GM12878 (cell line): Measurements from ENCODE around the gene ABR.

Experiments used
- BACH1 ChIP-seq: fragments of 450-650 bp; IDR thresholded peaks from 2 replicates; pipeline ENCODE4 v1.6.1; 2017; ENCODE audit warnings: mild to moderate bottlenecking, borderline replicate concordance
- CREB1 ChIP-seq: IDR thresholded peaks from 2 replicates; pipeline ENCODE4 v1.6.1; 2012; ENCODE audit warnings: low read depth, mild to moderate bottlenecking, inconsistent platforms
- MEF2A ChIP-seq: IDR thresholded peaks from 2 replicates; pipeline ENCODE4 v1.6.1; 2011; ENCODE audit warnings: low read depth, mild to moderate bottlenecking, low read length, moderate library complexity; ENCODE audit not compliant: insufficient read depth
- NFYB ChIP-seq: IDR thresholded peaks from 2 replicates; pipeline ENCODE4 v1.6.1; 2011; ENCODE audit warnings: low read depth, mild to moderate bottlenecking, low read length, improper control_type of control experiment, moderate library complexity; ENCODE audit not compliant: insufficient read depth
- POLR2AphosphoS5 ChIP-seq: IDR thresholded peaks from 2 replicates; pipeline ENCODE4 v1.6.1; 2011; ENCODE audit warnings: mild to moderate bottlenecking, low read length, inconsistent platforms
- SREBF2 ChIP-seq: IDR thresholded peaks from 2 replicates; pipeline ENCODE4 v1.6.1; 2012; ENCODE audit warnings: mild to moderate bottlenecking, low read length
- TF ChIP-seq, protein P1 (sequence below): IDR thresholded peaks from 2 replicates; pipeline ENCODE4 v1.6.1; 2012; ENCODE audit warnings: low read depth, low read length, improper control_type of control experiment

DNA sequence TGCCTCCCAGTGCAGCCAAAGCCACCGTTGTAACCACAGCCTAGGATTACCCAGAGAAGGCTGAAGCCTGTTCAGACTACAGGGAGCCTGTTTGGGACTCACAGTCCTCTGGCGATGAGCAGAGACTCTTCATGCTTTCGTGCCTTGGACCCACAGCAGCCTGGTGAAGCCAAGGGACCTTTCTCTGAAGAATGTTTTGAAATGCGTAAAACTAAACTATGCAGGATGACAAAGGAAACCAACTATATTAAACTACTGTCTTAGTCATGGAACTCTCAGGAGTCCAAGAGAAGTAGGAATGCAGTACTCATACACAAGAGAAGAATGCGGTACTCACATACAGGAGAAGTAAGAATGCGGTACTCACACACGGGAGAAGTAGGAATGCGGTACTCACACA is 20.9 kb downstream of the ABR start:
- TF ChIP-seq, protein P1, sequence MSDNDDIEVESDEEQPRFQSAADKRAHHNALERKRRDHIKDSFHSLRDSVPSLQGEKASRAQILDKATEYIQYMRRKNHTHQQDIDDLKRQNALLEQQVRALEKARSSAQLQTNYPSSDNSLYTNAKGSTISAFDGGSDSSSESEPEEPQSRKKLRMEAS: no peak
- TF ChIP-seq CREB1 (no peak), SREBF2 (no peak), NFYB (no peak), BACH1 (no peak), MEF2A (no peak), POLR2AphosphoS5 (no peak)
